Mucosa of descending colon (tissue), 3 donors: Measurements from ENCODE around the gene USP12. TPM values are rescaled to one million over a fixed set of nuclear protein-coding genes. Genes with fewer than 3 reads are reported as not detected.
A peak's percentile ranks its signal among the peaks of the same experiment; 100 is the strongest.
"Not testable (repeated sequence)": the region's sequence is repeated elsewhere in the genome, so short reads cannot be mapped to it uniquely, and the experiment has no call there.

Source experiments
- ATAC-seq: fragments of 200-7000 bp; cut with Tn5 transposase; one replicate; pipeline ENCODE4 v1.9.1; 2020; ENCODE audit warnings: mild to moderate bottlenecking, moderate library complexity
- DNase-seq, 3 donors: peaks; one replicate each; pipeline ENCODE4 v3.0.0-alpha.2; 2020
- H3K36me3 ChIP-seq: fragments of 200-600 bp; one replicate; pipeline ENCODE4 v1.8.0; 2021; ENCODE audit warnings: low read depth, mild to moderate bottlenecking
- H3K4me1 ChIP-seq: fragments of 200-600 bp; one replicate; pipeline ENCODE4 v1.8.0; 2021; ENCODE audit warnings: low read depth, mild to moderate bottlenecking
- H3K4me3 ChIP-seq: fragments of 200-600 bp; one replicate; pipeline ENCODE4 v1.8.0; 2021; ENCODE audit warnings: mild to moderate bottlenecking
- H3K9me3 ChIP-seq: fragments of 200-600 bp; one replicate; pipeline ENCODE4 v1.8.0; 2021; ENCODE audit warnings: mild to moderate bottlenecking
- intact Hi-C, 2 donors: fragments of 100-400 bp; cut with DNase I in 1 of 2; cut with micrococcal nuclease in 1 of 2; formaldehyde crosslinking; loops; one replicate each; pipeline versions ENCODE4 v1.11.0 to v1.11.1; 2022; cut with DNase I, micrococcal nuclease
- total RNA-seq, 3 donors: library from RNA; stranded (reverse); fragmentation: NEBNext Ultra II Directional in 2 of 3; extraction: Animal tissue kit (Norgen Biotek cat#: 25700) in 2 of 3; gene quantifications; one replicate each; pipeline versions ENCODE4 v1.2.1 to v1.2.4, GENCODE V29; 2021 to 2023
- TF ChIP-seq, protein P1 (sequence below): fragments of 200-600 bp; IDR thresholded peaks from one replicate; pipeline ENCODE4 v1.8.0; 2022; ENCODE audit warnings: antibody characterized with exemption, mild to moderate bottlenecking
- donor health status: DM: no; HTN: no; CAD: no; lungs with moderate emphysema.
- donor health status: DM: no; HTN: no; CAD: no.
- donor health status: DM: no; HTN: yes; CAD: no.

USP12 gene
- total RNA-seq, 3 donors from 2014 or later = 34.3 to 77.1 (median 45.0) TPM

DNA sequence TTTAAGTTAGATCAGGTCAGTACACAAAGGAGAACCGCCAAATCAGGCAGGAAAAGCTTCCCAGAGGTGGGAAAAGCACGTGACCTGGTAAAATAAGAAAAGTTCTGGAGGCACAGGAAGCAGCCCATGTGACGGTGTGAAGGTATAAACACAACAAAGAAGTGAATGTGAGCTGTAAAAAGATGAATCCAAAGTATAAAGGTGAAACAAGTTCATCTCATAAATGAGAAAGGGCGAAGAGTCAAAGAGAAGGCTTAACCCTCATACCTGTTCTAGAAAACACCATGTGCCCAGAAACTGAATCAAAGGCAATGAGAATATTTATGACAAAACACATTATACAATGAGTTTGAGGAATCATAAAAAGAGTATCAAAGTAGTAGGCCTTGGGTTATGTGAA lies 47.0 kb downstream of the USP12 start:
- Histone ChIP-seq H3K36me3 (no peaks in the 10 kb centered on the region), H3K4me3 (no peak overlapping the region), H3K4me1 (no peaks in the 10 kb centered on the region), H3K9me3 (no peaks in the 10 kb centered on the region)
- ATAC-seq (peak; percentile 85), DNase-seq (no peak)
- TF ChIP-seq, protein P1, sequence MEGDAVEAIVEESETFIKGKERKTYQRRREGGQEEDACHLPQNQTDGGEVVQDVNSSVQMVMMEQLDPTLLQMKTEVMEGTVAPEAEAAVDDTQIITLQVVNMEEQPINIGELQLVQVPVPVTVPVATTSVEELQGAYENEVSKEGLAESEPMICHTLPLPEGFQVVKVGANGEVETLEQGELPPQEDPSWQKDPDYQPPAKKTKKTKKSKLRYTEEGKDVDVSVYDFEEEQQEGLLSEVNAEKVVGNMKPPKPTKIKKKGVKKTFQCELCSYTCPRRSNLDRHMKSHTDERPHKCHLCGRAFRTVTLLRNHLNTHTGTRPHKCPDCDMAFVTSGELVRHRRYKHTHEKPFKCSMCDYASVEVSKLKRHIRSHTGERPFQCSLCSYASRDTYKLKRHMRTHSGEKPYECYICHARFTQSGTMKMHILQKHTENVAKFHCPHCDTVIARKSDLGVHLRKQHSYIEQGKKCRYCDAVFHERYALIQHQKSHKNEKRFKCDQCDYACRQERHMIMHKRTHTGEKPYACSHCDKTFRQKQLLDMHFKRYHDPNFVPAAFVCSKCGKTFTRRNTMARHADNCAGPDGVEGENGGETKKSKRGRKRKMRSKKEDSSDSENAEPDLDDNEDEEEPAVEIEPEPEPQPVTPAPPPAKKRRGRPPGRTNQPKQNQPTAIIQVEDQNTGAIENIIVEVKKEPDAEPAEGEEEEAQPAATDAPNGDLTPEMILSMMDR = no peak
- intact Hi-C loops = no loop called here

DNA sequence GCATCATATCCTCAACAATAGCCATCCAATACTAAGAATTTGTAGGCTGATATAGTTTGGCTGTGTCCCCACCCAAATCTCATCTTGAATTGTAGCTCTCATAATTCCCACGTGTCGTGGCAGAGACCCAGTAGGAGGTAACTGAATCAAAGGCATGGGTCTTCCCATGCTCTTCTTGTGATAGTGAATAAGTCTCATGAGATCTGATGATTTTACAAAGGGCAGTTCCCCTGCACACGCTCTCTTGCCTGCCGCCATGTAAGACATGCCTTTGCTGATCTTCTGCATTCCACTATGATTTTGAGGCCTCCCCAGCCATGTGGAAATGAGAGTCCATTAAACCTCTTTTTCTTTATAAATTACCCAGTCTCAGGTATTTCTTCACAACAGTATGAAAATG lies 48.2 kb downstream of the USP12 start:
- H3K36me3 ChIP-seq, intact Hi-C loops, DNase-seq, H3K4me3 ChIP-seq, H3K9me3 ChIP-seq, H3K4me1 ChIP-seq, ATAC-seq: not testable (repeated sequence)

DNA sequence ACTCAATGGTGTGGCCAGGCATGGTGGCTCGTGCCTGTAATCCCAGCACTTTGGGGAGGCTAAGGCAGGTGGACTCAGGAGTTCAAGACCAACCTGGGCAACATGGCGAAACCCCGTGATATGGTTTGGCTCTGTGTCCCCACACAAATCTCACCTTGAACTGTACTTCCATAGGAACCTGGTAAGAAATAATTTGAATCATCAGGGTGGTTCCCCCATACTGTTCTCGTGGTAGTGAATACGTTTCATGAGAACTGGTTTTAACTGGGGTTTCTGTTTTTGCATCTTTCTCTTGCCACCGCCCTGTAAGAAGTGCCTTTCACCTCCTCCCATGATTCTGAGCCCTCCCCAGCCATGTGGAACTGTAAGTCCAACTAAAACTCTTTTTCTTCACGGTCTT lies 49.6 kb downstream of the USP12 start:
- Histone ChIP-seq H3K4me1 (no peaks in the 10 kb centered on the region), H3K4me3 (no peak overlapping the region), H3K9me3 (no peaks in the 10 kb centered on the region), H3K36me3 (no peaks in the 10 kb centered on the region)
- no peak for ATAC-seq
- intact Hi-C loops = no loop called here
- no peak for DNase-seq
- TF ChIP-seq, protein P1 = no peak

DNA sequence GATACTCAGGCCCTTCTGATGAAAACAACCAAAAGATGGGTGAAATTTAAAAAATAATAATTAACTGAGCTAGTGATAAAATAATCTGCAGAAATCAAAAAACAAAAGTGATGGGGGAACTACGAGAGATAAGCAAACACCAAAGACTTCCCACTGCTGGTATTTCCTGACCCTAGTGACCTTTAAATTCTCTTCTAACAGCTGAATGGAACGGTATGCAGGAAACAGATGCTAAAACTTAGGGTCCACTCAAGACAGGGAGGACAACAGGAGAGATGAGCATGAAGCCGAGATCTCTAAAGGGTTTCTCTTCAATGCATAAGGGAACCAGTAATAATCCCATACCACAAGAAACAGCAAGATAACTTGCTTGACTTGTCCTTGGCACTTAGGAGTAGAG lies 50.8 kb downstream of the USP12 start:
- TF ChIP-seq, protein P1 = no peak
- Histone ChIP-seq H3K9me3 (no peaks in the 10 kb centered on the region), H3K4me3 (no peak overlapping the region), H3K4me1 (no peaks in the 10 kb centered on the region), H3K36me3 (no peaks in the 10 kb centered on the region)
- intact Hi-C loops = no loop called here
- ATAC-seq (no peak), DNase-seq (no peak)

DNA sequence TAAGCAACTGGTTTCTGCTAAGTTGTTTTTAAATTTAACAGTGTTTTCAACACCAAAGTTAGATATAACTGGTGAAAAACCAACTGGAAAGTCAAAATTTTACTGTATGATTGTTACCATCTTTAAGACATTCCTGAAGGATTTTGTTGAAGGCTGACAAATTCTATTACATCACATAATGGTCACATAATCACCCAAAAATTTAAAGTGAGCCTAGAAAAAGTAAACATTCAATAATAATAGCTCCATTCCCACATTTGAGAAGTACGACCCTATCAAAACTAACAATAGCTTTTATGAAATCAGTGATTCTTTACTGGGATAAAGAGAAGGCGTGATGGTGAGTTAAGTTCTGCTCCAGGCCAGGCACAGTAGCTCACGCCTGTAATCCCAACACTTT lies 51.6 kb downstream of the USP12 start:
- no peaks in the 10 kb centered on the region for H3K9me3 ChIP-seq
- H3K4me1 ChIP-seq = no peaks in the 10 kb centered on the region
- H3K36me3 ChIP-seq = no peaks in the 10 kb centered on the region
- H3K4me3 ChIP-seq = no peak overlapping the region
- TF ChIP-seq, protein P1 = no peak
- ATAC-seq (no peak), DNase-seq (no peak)
- intact Hi-C loops = no loop called here

DNA sequence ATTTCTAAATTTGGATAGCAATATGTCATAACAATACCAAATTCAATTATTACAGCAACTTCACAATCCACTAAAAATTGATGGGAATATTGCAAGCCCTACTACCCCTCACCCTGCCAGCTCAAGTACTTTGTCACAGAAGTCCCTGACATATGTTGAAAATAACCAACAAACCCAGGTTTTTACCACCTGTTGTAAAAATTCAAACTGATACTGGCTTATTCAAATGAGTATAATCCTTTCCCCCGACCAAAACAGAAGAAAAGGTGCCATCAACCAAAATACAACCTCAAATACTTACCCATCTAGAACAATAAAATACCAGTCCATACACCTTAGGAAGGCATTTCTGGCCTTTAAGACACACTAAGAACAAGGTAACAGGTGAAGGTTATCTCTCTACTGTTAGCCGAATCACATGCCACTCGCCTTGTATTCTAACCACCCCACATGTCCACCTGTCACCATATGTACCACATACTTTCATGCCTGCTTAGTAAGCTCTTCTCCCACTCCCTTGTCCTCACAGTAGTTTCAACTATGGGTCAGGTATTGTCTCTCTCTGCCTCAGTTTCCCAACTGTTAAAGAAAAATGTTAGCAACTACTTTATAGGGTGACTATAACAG lies 53.1 kb downstream of the USP12 start:
- DNase-seq (no peak), ATAC-seq (no peak)
- no peaks in the 10 kb centered on the region for H3K4me1 ChIP-seq
- H3K4me3 ChIP-seq = no peak overlapping the region
- H3K9me3 ChIP-seq = no peaks in the 10 kb centered on the region
- intact Hi-C loops = no loop called here
- TF ChIP-seq, protein P1 = no peak
- no peaks in the 10 kb centered on the region for H3K36me3 ChIP-seq
